KMS-11 (cell line): ENCODE data around the gene HOMER3.

Experiments used
- H2AFZ ChIP-seq: fragments of 200-600 bp; sonication (generic); 2 replicates; pipeline ENCODE4 v1.6.1; 2016; ENCODE audit warnings: antibody characterized with exemption, mixed run types, low read depth
- H3K27ac ChIP-seq: fragments of 200-600 bp; sonication (generic); 2 replicates; pipeline ENCODE4 v1.6.1; 2016; ENCODE audit warnings: mild to moderate bottlenecking, mixed run types
- H3K27me3 ChIP-seq: fragments of 200-600 bp; sonication (generic); 2 replicates; pipeline ENCODE4 v1.6.1; 2017; ENCODE audit warnings: mild to moderate bottlenecking, low read depth, mixed run types, moderate library complexity; ENCODE audit not compliant: insufficient read depth
- H3K36me3 ChIP-seq: fragments of 200-600 bp; sonication (generic); 2 replicates; pipeline ENCODE4 v1.6.1; 2017; ENCODE audit warnings: mild to moderate bottlenecking, mixed run types; ENCODE audit not compliant: insufficient read depth
- H3K4me1 ChIP-seq: fragments of 200-600 bp; sonication (generic); 2 replicates; pipeline ENCODE4 v1.6.1; 2016; ENCODE audit warnings: mild to moderate bottlenecking, low read depth, mixed run types; ENCODE audit not compliant: poor library complexity, severe bottlenecking
- H3K4me2 ChIP-seq: fragments of 200-600 bp; sonication (generic); 2 replicates; pipeline ENCODE4 v1.7.0; 2016; ENCODE audit warnings: mild to moderate bottlenecking, mixed run types
- H3K4me3 ChIP-seq: fragments of 200-600 bp; sonication (generic); IDR thresholded peaks from 2 replicates; pipeline ENCODE4 v1.6.1; 2017; ENCODE audit warnings: low read depth, low read length, mixed read lengths; ENCODE audit not compliant: insufficient read depth
- H3K79me2 ChIP-seq: fragments of 200-600 bp; sonication (generic); 2 replicates; pipeline ENCODE4 v1.6.1; 2016; ENCODE audit warnings: low read depth, mixed run types; ENCODE audit not compliant: insufficient read depth
- H3K9ac ChIP-seq: fragments of 200-600 bp; sonication (generic); 2 replicates; pipeline ENCODE4 v1.6.1; 2016; ENCODE audit warnings: mild to moderate bottlenecking, mixed run types
- H4K20me1 ChIP-seq: fragments of 200-600 bp; sonication (generic); 2 replicates; pipeline ENCODE4 v1.6.1; 2016; ENCODE audit warnings: mild to moderate bottlenecking, mixed run types; ENCODE audit not compliant: insufficient read depth
- TF ChIP-seq, protein P1 (sequence below): fragments of 200-600 bp; sonication (generic); conservative IDR thresholded peaks from 2 replicates; pipeline ENCODE4 v1.6.1; 2017; ENCODE audit warnings: low read depth, mild to moderate bottlenecking, antibody characterized with exemption, low read length, moderate library complexity, mixed read lengths

The HOMER3 gene

GRCh38 chr19:18895038-18895823, 45.8 kb downstream of the HOMER3 start:
- TF ChIP-seq, protein P1, sequence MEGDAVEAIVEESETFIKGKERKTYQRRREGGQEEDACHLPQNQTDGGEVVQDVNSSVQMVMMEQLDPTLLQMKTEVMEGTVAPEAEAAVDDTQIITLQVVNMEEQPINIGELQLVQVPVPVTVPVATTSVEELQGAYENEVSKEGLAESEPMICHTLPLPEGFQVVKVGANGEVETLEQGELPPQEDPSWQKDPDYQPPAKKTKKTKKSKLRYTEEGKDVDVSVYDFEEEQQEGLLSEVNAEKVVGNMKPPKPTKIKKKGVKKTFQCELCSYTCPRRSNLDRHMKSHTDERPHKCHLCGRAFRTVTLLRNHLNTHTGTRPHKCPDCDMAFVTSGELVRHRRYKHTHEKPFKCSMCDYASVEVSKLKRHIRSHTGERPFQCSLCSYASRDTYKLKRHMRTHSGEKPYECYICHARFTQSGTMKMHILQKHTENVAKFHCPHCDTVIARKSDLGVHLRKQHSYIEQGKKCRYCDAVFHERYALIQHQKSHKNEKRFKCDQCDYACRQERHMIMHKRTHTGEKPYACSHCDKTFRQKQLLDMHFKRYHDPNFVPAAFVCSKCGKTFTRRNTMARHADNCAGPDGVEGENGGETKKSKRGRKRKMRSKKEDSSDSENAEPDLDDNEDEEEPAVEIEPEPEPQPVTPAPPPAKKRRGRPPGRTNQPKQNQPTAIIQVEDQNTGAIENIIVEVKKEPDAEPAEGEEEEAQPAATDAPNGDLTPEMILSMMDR = no peak
- H3K9ac ChIP-seq = no peak overlapping the region
- no peaks in the 10 kb centered on the region for H3K4me1 ChIP-seq
- H3K4me3 ChIP-seq = no peak overlapping the region
- no peaks in the 10 kb centered on the region for H3K79me2 ChIP-seq
- peaks cover 49% of the 10 kb centered on the region; the same call in 1 of the 2 replicates for H3K27me3 ChIP-seq
- H4K20me1 ChIP-seq = no peaks in the 10 kb centered on the region
- H3K4me2 ChIP-seq = no peak overlapping the region; the same call in 1 of the 2 replicates
- H3K36me3 ChIP-seq = no peaks in the 10 kb centered on the region
- no peak overlapping the region for H3K27ac ChIP-seq
- H2AFZ ChIP-seq = no peak overlapping the region

GRCh38 chr19:18894254-18895037, 46.6 kb downstream of the HOMER3 start:
- Histone ChIP-seq H4K20me1 (no peaks in the 10 kb centered on the region), H3K4me1 (no peaks in the 10 kb centered on the region), H3K27me3 (peaks cover 51% of the 10 kb centered on the region; the same call in 1 of the 2 replicates), H3K27ac (no peak overlapping the region), H3K9ac (no peak overlapping the region), H3K4me3 (no peak overlapping the region), H2AFZ (no peak overlapping the region), H3K36me3 (no peaks in the 10 kb centered on the region), H3K4me2 (no peak overlapping the region; the same call in 1 of the 2 replicates), H3K79me2 (no peaks in the 10 kb centered on the region)
- TF ChIP-seq, protein P1 = no peak

DNA sequence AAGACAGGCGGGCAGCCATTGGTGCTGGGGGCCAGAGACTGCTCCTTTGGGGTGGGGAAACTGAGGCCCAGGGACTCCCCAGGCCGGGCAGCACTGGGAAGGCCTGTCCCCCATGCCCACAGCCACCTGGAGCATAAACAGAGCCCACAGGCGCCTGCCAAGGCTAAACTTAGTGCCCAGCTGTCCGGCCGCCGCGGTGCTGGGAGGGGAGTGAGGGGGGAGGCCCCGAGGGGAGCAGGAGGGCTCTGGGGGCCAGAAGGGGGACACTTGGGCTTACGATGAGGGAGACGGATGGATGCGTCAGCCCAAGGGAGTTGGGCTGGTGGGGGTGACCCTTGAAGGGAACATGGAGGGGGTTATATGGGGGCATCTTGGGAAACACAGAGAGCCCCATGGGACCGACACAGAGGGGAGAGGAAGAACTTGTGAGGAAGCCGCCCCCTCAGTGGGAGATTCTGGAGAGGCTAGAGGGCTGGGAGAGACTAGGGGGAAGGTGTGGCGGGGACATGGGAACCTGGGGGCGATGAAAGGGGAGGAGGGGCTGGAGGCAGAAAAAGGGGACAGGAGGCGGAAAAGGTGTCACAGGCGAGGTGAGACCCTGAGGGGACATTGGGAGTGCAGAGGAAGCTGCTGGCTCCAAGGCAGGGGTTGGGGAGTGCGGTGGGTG, 47.3 kb downstream of the HOMER3 start:
- TF ChIP-seq, protein P1 = no peak
- H3K27me3 ChIP-seq = peaks cover 52% of the 10 kb centered on the region; the same call in 1 of the 2 replicates
- H3K4me3 ChIP-seq = no peak overlapping the region
- H3K9ac ChIP-seq = no peak overlapping the region
- no peaks in the 10 kb centered on the region for H3K79me2 ChIP-seq
- H3K36me3 ChIP-seq = no peaks in the 10 kb centered on the region
- H4K20me1 ChIP-seq = no peaks in the 10 kb centered on the region
- H3K4me2 ChIP-seq = no peak overlapping the region
- no peaks in the 10 kb centered on the region for H3K4me1 ChIP-seq
- no peak overlapping the region for H3K27ac ChIP-seq
- no peak overlapping the region for H2AFZ ChIP-seq

DNA sequence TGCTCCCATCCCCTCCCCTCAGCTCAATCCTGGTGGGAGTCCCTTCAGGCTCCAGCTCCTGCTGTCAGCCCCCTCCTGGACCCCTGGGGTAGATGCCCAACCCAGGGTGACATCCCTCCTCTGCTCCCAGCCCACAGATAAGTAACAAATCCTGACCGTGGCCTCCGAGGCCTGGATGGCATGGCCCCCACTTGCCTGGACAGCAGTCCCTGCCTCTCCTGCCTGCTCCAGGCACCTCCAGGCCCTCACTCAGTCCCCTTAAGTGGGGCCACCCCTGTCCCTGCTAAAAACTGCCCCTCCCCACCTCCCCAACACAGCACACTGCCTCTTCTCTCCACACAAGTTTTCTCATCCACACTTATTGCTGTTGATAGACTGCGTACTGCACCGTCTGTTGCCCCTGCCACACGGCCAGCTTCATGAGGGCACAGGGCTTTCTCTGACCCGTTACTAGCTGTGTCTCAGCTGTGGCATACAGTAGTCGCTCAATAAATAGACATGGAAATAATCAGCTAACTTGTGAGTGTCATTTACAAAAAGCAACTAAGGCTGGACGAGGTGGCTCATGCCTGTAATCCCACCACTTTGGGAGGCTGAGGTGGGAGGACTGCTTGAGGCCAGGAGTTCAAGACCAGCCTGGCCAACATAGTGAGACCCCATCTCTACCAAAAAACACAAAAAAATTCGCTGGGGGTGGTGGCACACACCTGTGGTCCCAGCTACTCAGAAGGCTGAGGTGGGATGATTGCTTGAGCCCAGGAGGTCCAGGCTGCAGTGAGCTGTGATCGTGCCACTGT, 50.9 kb downstream of the HOMER3 start:
- H3K4me1 ChIP-seq = no peaks in the 10 kb centered on the region
- no peaks in the 10 kb centered on the region for H4K20me1 ChIP-seq
- no peak overlapping the region for H3K27ac ChIP-seq
- TF ChIP-seq, protein P1 = no peak
- H3K27me3 ChIP-seq = peaks cover 36% of the 10 kb centered on the region; the same call in 1 of the 2 replicates
- no peak overlapping the region for H2AFZ ChIP-seq
- no peak overlapping the region for H3K4me3 ChIP-seq
- H3K79me2 ChIP-seq = no peaks in the 10 kb centered on the region
- no peak overlapping the region for H3K4me2 ChIP-seq
- no peaks in the 10 kb centered on the region for H3K36me3 ChIP-seq
- H3K9ac ChIP-seq = no peak overlapping the region
